HG03060 (cell line): ENCODE measurements around the gene PSMA7.
"Not testable (repeated sequence)": the region's sequence is repeated elsewhere in the genome, so short reads cannot be mapped to it uniquely, and the experiment has no call there.

Experiments
- ATAC-seq: cut with Tn5 transposase; IDR thresholded peaks from one replicate; pipeline ENCODE4 v1.9.1; 2021; ENCODE audit warnings: low read depth, moderate number of reproducible peaks; ENCODE audit not compliant: unreplicated experiment

The PSMA7 gene

DNA sequence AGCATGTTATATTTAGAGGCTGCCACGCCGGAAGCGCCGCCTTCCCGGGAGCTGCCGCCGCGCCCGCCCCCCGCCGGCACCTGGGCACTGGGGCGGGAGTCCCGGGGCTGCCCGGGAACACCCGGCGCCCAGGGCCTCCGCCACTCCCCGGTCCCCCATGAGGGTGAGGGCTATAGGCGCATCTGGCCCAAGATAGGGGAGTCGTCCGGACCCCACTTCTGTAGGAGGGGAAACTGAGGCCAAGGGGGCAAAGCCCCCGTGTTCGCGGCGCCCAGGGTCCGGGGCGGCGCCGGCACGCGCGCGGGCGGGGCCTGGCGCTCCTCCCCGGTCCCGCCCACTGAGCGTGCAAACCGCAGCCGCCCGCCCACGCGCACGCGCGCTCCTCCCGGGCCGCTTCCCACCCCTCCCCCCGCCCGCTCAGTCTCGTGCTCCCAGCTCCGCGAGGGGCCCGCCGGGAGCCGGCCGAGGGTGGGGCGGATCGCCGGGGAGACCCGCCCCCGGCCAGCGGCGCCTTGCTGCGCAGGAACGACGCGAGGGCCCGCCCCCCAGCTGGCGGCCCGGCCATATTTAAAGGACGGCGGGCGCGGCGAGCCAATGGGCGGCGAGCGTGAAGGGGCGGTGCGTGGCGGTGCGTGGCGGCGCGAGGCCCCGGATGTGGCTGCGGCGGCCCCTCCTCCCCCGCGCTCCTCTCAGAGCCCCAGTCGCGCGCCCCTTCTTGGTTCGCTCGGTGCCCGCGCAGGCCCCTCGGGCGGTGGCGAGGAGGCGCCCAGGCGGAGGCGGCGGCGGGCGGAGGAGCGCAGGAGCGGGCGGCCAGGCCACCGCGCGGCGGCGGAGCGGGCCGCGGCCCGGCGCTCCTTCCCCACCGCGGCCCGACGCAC is 21.2 kb downstream of the PSMA7 start, which contains the start of gene LSM14B:
TSS of gene LSM14B (plus strand) at position 700 of the 878 bp plus-strand sequence. CDS start 192 bp downstream, outside the sequence.
- ATAC-seq = peak; percentile 56

DNA sequence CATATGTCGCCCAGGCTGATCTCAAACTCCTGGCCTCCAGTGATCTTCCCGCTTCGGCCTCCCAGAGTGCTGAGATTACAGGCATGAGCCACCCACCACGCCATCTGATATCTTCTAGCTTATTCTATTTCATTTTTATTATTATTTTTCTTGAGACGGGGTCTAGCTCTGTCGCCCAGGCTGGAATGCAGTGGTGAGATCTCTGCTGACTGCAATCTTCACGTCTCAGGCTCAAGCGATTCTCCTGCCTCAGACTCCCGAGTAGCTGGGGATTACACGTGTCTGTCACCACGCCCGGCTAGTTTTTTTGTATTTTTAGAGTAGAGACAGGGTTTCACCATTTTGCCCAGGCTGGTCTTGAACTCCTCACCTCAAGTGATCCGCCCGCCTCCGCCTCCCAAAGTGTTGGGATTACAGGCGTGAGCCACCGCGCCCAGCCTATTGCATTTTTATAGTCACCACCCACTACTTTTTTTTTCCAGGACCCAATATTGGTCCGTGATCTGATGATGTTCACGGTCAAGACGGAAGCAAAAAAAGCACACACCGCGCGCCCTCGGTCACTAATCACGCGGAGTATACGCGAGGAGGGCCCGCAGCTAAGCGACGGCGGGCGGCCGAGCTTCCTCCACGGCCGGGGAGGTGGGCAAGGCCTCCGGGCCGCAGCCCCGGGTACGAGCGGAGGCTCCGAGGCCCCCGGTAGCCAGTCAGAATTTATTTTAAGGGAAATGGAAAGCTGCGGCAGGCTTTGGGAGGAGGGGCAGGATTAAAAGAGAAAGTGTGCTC is 22.0 kb downstream of the PSMA7 start:
- ATAC-seq = no peak

DNA sequence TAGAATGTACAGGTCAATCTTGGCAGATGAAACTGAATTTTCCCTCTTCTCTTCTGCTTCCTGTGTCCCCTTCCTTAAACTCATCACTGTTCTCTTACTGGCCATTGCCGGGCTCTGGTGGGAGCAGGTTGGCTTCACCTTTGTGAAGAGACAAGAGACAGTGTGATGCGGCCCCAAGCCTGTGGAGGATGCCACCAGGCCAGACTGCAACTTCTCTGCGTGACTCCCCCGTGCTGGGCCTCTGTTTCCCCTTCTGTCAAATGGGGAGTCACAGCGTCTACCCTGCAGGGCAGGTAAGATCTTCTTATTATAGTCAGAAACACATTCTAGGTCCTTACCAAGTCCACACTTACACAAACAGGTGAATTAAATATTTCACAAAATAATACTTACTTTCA is 22.8 kb downstream of the PSMA7 start:
- ATAC-seq = no peak

DNA sequence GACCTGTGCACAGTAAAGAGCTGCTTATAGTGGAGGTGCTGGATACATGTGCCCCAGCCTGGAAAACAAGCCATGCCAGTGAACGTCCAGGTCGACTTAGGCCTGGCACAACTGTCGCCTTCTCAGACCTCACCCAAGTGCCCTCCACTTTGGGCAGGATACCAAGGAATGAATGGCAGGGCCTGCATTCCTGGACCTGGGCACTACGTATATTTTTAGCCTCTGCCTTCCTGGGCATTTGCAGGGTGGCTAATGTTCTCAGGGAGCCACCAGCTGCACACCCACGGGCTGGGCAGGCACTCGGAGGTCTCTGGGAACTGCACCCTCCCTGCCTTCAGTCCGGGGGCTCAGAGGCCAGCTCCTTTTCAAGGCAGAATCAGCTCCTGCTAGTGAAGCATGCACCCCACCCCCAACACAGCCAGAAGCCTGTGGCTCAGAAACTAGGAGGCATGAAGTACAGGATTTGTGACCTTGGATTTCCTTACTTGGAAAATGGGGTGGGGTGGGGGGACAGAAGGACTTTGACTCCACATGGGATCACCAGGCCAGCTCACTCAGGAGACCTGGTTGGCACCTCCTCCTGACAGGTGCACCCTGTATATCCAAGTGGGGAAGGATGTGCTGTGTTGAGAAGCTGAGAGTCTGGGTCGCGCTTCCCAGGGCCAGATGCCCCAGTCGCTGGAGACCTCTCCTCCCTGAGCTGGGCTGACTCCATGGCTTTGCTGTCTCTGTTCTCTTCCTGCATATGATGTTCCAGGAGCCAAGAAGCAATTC is 23.4 kb downstream of the PSMA7 start:
- no peak for ATAC-seq

DNA sequence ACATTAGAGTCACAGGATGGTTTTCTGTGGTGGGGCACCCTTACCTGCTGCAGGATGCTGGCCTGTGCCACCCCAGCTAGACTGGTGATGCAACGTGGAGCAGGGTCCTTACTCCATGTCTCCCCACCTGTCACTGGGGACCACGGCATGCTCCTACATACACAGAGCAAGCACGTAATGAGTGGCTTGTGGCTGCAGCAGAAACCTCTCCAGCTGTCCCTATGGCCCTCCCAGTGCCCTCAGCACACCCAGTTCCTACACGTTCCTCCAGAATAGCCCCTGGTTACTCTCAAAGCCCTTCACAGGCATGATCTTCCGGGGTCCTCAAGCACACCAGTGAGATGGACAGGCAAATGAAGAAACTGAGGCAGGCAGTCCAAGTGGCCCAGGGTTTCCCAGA is 24.1 kb downstream of the PSMA7 start:
- no peak for ATAC-seq

DNA sequence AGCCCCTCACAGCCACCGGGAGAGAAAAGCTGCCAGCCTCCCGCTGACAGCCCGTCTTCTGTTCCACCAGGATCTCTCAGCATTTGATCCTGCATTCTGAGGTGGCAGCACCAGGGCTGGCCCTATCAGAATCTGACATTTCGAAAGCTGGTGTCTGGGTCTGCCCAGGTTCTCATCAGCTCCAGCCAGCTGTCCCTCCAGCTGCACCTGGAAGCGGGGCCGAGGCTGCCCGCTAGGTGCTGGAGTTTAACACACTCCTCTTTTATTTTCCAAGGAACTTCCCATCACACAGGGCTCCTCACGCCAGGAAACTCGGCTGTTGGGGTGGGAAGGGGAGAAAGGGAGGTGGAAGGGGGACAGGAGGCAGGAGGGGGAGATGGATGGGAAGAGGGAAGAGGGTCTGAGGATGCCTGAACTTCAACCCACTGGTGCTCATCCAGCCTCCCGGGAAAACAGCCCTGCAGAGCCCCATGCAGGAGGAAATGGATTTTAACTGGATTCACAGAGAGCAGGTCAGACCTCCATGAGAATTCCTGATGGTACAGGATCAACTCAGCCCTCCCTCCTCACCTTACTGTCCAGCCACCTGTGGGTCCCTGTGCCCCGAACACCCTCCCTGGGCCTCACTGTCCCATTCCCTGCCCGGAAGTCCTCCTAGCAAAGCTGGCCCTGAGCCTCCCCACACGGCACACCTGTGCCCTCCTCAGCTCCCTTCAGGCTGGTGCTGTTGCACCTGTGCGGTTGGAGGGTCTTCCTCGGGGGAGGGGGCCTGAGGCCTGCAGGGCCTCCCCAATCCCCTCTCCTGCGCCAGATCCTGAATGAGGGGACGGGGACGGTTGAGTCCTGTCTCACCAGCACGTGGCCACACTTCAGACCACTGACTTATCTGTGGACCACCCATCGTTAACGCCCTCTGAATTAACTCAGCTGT is 24.8 kb downstream of the PSMA7 start:
- ATAC-seq = no peak

DNA sequence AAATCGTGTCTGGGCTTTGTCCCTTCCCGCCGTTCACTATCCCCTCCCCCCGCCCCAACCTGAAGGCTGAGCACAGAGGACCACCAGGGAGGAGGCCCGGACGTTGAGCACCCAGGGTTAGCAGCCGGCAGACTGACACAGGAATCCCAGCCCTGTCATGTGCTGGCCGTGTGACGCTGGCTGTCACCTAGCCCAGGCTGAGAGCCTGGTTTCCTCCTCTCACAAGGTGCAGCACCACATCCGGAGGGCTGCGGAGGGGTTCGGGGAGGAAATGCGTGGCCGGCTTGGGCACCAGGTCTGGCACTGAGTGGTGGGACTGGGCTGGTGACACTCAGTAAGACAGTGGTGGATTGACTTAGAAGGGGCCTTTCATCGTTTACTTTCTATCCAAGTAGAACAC is 25.5 kb downstream of the PSMA7 start:
- no peak for ATAC-seq

DNA sequence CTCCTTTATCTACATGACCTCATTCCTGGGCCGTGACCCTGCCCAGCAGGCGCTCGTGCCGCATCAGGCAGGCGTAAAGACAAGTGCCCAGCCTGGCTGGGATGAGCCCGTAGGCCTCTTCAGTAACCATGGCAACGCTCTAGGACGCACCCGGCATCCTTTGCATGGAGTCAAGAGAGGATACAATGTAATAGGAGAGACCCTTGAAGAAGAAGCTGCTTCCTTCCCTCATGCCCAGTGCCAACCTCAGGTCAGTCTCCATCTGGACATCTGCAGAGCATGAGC is 25.9 kb downstream of the PSMA7 start:
- no peak for ATAC-seq

DNA sequence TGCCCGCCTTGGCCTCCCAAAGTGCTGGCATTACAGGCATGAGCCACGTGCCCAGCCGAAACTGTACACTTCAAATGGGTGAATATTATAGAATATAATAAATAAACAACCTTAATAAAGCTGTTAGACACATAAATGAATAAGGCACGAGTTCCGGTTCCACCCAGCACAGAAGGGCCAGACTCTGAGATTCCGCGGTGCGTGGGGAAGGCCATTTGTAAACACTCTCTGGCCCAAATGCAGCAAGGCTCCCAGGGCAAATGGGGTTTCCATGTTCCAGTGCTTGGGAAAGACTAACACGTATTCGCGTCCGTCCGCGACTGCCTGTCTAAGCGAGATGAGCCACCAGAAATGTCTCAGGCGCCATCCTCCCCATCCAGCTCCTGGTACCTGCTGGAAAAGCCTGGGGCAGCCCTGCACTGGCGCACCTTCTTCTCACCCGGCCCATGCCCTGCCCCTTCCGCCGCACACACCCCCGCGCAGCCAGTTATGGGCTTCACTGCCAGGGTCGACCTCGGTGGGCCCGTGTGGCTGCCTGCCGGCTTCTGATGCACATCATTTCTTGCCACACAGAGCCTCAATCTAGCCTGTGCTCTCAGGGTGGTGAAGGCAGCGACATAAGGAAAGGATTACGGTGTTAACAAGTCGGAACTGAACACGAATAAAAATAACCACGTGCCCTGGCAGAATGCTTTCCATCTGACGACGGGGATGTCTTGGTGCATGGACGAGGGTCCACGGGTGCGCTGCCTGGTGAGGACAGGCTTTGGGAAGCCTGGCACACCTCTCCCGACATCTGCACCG is 26.4 kb downstream of the PSMA7 start:
- no peak for ATAC-seq

DNA sequence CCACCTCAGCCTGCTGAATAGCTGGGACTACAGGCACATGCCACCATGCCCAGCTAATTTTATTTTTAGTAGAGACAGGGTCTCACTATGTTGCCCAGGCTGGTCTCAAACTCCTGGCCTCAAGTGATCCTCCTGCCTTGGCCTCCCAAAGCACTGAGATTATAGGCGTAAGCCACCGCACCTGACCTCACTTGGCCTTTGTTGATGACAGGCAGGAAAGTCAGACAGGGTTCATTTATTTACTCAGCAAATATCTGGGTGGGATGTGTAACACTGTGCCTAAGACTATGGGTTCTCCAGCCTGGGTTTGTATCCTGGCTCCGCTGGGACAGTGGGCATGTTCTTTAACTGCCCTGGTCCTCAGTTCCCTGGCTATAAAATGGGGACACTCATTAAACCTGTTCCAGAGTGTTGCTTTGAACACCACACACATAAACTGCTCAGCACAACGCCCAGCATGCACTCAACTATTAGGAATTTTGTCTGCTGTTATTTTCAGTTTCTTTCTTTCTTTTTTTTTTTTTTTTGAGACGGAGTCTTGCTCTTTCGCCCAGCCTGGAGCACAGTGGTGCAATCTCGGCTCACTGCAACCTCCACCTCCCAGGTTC is 27.3 kb downstream of the PSMA7 start:
- not testable (repeated sequence) for ATAC-seq

DNA sequence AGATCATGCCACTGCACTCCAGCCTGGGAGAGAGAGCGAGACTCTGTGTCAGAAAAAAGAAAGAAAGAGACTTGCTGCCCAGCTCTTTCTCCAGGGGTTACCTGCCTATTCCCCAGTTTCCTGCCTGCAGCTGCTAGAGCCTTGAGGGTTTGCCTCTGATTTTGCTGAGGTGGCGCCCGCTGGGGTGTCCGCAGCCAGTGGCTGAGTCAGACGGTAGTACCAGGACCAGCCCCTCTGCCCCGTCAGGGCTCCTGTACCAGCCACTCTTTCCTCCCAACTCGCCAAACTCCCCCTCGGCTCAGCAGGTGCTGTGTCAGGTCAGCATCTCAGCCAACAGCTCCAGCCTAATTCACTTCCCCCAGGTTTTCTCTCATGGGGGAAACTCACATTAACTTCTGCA is 28.3 kb downstream of the PSMA7 start:
- ATAC-seq = no peak

DNA sequence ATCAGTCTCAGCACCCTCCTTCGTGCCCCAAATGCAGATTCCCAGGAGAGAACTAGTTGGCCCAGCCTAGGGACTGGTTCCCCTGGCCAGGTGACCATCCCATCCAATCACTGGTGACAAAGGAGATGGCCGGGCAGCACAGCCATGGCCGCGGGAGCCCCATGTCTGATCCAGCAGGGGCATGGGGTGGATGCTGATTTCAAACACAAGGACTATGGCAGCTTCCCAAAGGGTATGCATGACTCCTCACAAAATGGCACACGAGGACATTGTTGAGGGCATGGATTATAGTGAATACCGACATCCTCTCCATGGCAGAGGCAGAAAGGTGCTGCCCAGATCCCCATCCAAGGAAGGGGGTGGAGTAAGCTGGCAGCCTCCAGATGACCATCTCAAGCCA is 30.8 kb downstream of the PSMA7 start:
- no peak for ATAC-seq

DNA sequence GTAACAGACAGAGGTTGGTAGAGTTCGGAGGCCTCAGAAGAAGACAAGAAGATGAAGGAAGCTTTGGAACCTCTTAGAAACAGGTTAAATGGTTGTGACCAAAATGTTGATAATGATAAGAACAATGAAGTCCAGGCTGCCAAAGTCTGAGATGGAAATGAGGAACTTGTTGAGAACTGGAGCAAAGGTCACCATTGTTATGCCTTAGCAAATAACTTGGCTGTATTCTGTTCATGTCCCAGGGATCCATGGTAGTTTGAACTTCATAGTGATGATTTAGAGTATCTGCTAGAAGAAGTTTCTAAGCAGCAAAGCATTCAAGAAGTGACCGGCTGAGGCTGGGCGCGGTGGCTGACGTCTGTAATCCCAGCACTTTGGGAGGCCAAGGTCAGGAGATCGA is 32.0 kb downstream of the PSMA7 start:
- ATAC-seq = no peak

DNA sequence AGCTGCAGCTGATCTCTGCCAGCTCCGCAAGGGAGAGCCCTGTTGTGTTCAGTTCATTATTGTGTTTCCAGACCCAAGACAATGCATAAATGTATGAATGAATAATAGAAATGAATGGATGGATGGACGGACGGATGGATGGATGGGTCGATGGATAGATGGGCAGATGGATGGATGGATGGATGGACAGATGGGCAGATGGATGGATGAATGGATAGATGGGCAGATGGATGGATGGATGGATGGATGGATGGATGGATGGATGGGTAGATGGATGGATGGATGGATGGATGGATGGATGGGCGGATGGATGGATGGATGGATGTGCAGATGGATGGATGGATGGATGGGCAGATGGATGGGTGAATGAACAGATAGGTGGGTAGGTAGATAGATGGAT is 37.6 kb downstream of the PSMA7 start:
- ATAC-seq = no peak

DNA sequence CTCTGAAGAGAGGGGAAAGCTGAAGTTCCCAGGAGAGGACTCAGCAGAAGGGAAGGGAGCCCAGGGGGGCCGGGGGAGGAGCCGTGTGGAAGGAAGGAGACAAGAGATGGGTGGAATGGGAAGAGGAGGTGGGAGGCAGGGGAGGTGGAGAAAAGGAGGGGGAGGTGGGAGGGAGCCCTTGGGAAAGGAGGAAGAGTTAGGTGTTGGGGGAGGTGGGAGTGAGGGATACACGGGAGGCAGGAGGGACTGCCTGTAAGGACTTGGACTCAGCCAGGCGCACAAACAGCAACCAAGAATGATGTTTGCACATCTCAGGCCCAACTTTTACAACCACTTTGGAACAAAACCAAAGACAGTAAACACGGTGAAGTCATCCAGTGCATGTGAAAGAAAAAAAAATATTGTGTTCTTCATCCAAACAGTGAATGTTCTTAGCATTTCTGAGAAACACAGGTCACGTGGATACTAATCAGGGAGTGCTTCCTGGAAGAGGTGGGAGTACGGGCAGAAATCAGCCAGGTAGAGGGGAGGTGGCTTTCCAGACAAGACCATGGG is 38.3 kb downstream of the PSMA7 start:
- ATAC-seq = no peak

DNA sequence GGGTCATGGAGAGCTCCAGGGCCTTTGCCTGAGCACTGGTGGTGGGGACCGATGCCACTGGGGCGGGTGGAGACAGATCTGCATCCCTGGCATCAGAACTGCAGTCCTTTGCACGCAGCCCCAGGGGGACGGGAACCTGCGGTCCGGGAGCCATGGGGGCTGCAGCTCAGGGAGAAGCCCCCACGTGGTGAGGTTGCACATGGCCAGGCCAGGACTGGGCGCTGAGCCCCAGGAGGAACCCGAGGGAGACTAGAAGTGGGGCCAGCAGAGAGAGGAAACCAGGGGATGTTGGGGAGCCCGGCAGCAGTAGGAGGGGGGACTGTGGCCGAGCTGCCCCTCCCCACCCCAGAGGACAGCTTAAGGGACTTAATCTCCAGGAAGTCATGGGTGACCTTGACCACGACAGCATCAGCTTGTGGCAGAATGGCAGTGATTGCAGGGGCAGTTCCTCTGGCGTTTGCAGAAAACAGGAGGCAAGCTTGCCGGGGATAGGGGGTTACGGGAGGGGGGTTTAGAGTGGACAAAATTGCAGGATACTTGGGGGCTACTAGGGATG is 38.9 kb downstream of the PSMA7 start:
- ATAC-seq = no peak

DNA sequence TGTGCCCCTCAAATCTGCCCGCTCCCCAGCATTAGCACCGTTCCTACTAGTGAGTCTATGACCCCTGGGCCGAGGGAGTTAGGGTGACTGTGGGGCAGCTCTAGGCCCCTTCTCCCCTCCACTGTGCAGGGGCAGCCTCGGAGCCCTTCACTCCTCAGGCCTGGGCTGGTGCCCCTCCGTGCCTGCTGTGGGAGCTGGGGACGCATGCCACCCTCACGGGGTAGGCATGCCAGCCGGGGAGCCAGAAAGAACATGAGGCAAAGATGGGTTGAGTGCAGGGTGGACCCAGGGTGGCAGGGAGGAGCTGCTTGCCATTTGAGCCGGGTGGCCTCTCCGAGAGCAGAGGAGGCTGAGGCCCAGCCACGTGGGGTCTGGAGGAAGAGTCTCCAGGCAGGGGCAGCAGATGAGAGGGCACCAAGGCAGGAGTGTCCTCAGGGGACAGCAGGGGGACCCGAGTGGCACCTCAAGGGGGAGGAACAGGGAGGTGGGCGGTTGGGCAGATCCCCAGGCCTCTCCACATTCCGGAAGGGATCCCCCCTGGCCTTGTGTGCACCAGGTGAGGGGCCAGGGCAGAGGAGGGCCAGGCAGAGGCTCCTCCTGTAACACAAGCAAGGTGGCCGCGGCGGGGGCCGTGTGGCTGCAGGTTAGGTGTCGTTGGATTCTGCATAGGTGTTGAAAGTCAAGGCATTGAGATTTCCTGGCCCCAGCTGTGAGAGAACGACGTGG is 39.5 kb downstream of the PSMA7 start:
- no peak for ATAC-seq

DNA sequence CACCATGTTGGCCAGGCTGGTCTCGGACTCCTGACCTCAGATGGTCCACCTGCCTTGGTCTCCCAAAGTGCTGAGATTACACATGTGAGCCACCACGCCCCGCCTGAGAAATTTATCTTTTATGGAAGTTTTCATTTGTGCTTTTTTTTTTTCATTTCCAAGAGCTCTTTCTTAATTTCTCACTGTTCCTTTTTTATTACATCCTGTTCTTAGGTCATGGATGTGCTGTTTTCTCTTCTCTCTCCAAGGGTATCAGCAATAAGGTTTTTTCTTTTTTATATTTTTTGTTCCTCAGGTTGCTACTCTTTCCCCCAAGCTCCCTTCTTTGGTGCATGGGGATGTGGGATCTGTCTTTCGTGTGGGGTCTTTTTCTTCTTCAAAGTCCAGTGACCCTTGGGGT is 42.1 kb downstream of the PSMA7 start:
- ATAC-seq = no peak
